ENCODE data around the gene HEMK1.

Gene HEMK1

DNA sequence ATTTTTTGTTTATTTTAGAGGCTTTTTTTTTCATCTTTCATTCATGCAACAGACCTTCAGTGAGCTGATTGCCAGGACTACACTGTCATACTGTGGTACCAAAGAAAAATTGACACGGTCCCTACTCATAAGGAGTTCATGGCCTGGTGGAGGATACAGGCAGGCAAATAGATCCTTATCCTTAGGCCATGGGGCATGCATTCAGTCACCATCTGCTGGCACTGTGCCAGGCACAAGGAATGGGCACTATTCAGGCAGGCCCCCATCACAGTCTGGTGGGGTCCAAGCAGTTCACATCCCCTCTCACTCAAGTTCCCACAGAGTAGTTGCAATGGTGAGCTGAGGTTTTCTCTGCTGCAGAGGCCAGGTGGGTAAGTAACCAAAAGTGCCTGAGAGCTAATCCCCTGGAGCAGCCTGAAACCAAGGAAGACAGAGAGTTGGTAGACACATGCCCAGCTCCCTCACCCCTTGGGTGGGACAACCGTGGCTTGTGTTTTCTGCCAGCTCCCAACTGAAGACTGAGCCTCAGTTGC is 25.0 kb downstream of the HEMK1 start:
- in situ Hi-C loops (cut with MboI; ENCODE audit: low sequenced_read_pairs): no loop called here

DNA sequence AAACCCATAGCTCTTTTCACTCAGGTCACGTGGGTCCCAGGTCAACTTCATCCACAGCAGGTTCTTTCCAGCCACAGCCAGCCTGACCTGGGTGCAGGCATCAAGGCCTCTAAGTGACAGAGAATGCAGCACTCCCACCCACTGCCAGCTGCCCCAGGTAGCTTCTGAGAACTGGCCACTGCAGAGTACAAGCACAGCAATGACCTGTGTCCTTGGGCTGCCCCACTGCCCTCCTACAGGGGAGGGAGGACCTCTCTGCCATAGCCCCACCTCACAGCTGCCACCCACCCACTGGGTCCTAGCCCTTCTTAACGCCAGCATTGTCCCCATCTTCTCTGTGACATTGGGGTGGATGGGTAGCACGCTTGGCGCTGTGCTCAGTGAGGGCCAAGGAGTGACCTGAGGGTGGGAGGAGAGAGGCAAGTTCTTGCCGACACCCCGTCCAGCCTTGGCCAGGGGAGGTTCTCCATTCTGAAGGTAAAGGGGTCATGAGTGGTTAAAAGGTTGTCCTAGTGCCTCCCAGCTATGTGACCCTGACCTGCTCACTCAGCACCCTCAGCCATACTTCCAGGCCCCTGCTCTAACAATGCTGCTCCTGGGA is 29.9 kb downstream of the HEMK1 start:
- in situ Hi-C loops (cut with MboI; ENCODE audit: low sequenced_read_pairs): no loop called here

DNA sequence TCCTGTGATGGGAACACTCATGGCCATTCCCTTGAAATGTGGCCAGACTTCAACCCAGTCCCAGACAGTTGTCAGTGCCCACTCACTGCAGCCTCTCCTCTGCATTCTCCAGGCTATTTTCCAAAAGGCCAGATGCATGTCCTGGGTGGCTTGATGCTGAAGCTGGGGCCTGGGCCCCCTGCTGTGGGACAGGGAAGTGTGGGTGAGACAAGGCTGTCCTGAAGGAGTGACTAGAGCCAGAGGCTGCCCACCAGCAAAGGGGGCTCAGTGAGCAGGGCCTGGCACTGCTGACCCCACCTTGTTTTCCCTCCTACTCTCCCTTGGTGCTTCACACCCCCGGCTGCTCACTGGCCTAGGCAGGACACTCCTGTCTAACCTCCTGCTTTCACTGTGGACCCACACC is 30.4 kb downstream of the HEMK1 start:
- in situ Hi-C loops (cut with MboI; ENCODE audit: low sequenced_read_pairs): loop anchor here (25.0 kb wide), 1 partner anchor 763 kb away; no protein-coding TSS in a partner anchor

DNA sequence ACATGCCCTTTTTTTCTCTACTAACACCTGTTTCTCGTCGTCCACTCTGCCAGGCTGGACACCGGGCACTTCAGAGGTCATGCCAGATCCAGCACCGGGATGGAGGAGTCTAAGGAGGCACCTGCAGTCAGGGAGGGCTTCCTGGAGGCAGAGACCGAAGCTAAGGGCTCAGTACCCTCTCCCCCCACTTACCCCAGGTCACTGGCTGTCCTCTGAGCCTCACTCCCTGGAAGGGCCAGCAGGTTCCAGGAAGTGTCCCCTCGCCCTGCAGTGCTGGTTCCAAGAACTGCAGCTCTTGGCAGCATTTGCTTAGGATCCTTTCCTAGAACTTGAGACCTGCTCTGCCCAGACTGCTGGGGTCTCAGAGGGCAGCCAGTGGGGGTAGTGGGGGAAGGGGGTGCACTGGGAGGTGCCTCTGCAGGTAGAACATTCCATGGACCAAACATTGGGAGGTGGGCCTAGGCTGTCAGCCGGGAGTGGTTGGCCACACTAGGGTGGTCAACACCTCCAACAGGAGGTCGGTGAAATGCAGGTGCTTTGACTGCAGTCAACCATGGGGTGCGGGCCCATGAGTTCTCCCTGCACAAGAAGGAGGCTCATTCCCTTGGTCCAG is 30.9 kb downstream of the HEMK1 start:
- in situ Hi-C loops (cut with MboI; ENCODE audit: low sequenced_read_pairs): loop anchor here (25.0 kb wide), 1 partner anchor 762 kb away; no protein-coding TSS in a partner anchor

DNA sequence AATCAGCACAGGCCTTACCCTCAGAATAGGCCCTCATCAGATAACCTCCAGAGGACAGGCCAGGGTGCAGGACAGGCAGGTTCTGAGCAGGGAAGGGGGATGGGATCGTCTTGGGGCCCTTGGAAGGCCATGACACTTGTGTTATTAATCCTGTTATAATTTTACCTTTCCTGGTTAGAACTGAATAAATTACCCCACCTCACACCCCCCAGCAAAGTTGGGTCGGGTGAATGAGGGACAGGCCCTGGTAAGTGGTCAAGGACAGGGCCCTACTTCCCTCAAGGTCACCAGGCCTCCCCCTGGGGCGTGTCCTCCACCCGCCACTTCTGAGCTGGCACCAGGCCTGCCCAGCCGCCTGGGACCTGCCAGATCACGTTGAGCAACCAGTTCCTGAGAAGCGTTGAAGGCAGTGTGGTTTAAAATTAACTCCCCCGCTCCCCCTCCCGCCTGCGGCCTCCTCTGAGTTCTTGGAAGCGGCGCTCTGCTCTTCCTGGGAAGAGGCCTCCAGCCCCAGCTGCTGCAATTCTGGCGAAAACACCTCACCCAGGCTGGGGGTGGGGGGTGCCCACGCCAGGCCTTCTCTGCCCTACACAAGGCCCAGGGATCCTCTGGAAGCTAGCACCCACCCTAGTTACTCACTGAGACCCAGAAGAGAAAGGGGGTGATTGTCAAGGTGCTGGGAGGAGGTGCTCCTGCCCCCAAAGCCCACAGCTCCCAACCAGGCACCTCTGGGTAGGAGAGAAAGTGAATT is 31.7 kb downstream of the HEMK1 start:
- in situ Hi-C loops (cut with MboI; ENCODE audit: low sequenced_read_pairs): loop anchor here (25.0 kb wide), 1 partner anchor 761 kb away; no protein-coding TSS in a partner anchor

DNA sequence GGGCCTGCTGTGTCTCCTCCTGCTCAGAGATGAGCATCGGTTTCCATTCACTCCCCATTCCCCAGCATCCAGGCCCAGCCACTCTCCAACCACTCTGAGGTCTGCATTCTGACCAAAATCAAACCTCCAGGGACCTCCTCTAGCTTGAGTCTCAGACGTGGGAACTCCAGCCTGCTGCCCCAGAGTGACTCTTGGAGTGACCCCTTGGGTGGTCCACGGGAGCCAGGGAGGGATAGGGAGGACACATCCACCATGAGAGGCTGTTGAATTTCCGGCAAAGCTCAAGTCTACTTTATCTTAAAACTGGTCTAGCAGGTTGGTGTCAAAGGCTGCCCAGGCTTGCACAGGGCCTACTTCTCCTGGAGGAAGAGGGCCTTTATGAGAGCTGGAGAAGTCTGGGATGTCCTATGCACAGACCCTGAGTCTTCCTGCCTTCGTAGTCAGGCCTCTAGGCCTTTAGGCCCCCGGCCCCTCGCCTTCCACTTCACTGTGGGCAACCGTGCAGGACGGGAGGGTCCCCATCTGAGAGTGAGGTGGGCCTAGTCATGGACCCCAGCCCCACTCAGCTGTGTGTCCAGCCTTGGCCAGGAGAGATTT is 33.4 kb downstream of the HEMK1 start:
- in situ Hi-C loops (cut with MboI; ENCODE audit: low sequenced_read_pairs): loop anchor here (25.0 kb wide), 1 partner anchor 760 kb away; no protein-coding TSS in a partner anchor

DNA sequence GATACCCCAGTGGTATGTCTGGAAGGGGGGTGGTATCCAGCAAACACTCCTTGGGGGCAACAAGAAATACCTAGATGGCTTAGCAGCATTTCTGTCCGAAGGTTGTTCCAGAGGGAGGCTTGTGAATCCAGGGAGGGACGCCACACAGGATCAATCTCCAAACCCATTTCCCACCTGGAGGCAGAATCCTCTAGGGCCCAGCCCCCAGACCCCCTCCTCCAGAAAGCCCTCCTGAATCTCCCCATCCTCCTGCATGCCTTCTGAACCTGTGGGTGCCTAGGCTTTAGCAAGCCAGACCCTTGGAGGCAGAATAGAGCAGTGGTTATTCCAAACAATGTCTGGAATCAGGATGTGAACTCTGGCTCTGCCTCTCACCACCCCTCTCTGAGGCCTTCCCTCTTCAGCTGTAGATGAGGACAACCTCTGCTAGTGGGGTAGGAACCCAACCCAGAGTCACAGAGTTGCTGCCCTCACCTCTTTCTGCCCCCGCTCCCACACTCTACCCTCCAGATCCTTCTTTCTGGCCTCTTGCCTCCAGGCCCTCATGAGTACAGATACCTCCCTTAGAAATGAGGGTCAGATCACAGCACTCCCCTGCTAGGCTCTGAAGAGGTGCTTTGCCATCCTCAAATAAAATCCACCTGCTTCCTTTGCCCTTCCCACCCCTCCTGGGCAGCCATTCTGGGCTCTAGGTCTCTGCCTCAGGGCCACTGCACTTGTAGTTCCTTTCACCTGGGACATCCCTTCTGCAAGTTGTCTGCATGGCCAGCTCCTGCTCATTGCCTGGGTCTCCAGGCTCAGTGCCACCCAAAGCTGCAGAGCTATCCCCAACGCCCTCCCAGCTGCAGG is 34.2 kb downstream of the HEMK1 start:
- in situ Hi-C loops (cut with MboI; ENCODE audit: low sequenced_read_pairs): loop anchor here (25.0 kb wide), 1 partner anchor 759 kb away; no protein-coding TSS in a partner anchor

DNA sequence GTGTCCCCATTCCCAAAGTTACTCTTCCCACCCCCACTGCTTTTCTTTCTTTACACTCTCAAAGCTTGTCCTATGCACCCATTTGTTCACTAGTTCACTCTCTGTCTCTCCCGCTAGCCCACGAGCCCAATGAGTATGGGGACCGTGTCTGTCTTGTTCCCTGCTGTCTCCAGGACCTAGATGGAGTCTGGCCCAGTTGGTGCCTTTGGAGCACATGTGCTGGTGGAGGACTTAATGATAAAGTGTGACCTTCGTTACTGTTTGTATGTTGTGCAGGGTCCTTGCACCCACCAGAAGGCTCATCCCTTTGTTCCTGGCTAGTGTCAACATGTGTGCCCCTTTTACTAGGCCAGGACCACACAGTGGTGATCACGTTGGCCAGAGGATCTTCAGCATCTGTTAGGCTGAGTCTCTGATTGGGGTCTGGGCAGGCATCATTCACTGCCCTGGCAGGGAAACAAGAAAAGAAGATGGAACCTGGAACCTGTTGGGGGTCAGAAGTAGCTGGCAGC is 34.8 kb downstream of the HEMK1 start:
- in situ Hi-C loops (cut with MboI; ENCODE audit: low sequenced_read_pairs): loop anchor here (25.0 kb wide), 1 partner anchor 758 kb away; no protein-coding TSS in a partner anchor

DNA sequence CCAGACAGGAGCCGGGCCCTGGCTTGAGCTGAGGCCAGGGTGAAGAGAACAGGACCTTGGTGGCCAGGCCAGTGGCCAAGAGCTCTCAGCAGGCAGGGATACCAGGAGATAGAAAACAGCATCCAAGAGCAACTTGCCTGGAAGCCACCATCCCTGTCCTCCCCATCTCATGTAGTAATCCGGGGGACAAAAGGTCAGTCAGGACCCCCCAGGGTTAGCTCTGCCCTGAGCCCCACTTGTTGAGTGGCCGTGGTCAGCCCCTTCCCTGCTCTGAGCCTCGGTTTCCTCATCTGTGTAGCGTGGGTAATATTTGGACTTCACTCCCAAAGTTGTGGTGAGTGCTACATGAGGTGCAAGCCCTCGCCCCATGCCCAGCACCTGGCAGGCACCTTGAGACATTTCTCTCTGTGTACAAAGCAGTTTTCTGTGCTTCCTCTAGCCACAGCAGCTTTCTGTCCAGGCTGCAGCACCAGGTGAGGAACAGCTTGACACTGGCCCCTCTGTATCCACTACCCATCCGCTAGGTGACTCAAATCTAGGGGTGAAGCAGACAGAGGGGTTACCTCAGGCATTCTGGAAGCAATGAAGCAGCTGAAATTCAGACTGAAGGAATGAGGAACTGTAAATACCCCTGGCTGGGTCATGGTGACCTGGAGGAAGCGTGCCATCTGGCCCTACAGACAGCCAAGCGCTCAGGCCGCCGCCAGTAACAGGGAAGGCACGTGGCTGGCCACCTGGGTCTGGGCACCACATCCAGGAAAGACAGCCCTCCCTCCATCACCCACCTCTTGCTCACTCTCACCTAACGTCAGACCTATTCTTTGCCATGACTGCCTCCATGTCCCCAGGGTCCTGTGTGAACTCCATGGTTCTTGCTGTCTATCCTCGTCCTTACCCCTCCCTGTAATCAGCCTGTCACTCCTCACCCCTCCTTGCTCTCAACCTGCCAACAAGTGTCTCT is 35.6 kb downstream of the HEMK1 start:
- in situ Hi-C loops (cut with MboI; ENCODE audit: low sequenced_read_pairs): loop anchor here (25.0 kb wide), 1 partner anchor 757 kb away; no protein-coding TSS in a partner anchor

DNA sequence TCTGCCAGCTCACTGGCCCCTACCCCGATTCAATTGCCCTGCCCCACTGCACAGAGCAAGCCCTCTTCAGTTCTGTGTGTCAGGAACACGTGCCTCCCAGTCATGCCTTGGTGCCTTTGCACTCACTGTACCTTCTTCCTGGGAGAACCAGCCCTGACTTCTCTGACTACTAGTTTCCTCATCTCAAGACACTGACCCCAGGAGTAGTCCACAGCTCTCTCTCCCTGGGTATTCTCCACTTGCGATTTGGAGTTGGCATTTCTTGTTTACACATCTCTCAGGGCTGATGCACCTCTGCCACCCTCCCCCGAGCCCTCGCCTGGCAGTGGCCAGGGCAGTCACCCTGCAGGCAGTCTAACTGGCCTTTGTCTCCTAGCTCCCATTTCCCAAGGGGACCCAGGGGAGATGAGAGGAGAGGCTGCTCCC is 36.6 kb downstream of the HEMK1 start:
- in situ Hi-C loops (cut with MboI; ENCODE audit: low sequenced_read_pairs): loop anchor here (25.0 kb wide), 1 partner anchor 756 kb away; no protein-coding TSS in a partner anchor

DNA sequence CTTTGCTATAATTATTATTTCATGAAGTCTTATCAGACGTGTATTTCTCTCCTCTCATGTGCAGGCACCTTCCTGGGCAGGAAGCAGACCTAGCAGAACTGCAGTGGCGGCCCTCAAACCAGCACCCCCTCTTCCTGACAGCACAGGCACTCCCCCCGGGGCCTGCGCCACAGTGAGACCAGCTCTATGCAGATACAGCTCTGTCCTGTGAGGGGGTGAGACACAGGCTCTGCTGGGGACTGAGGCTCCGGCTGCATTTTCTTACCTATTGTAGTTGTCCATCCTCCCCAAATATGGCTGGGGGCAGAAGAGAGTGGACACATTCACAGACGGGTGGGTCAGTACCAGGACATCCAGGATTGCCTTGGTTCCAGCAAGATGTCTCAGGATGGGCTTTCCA is 37.3 kb downstream of the HEMK1 start:
- in situ Hi-C loops (cut with MboI; ENCODE audit: low sequenced_read_pairs): loop anchor here (25.0 kb wide), 1 partner anchor 756 kb away; no protein-coding TSS in a partner anchor

DNA sequence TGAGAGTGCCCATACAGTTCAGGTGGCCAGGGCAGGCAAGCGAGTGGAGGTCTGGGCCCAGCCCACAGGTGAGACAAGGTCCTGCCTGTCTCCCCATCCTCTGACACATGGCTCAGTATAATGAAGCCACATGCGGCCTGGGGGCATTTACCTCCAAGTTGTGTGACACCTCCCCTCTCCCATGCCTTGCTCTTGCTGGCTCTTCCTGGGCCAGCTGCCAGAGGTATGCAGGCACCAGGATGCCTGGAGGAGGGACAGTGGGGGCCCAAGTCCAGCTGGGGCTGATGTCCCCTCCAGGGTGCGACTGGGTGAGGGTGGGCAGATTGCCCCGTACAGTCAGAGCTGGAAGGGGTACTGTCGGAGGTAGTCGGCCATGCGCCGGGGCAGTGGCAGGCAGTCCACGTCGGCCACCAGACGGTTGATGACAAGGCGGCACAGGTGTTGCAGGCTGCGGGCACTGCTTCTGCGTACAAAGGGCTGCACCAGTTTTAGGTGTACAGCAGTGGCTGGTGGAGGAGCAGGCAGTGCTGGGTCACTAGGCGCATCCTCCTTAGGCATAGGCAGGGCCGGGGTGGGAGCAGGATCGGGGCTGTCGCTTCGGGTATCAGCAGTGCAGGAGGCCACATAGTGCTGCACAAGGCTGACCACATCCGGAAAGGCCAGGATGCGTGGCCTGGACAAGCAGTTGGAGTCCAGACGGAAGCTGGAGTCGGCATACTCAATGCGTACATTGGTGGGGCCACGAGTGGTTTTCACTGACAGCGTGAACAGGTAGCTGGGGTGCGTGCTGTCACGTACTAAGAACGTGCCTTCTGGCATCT is 38.2 kb downstream of the HEMK1 start:
- in situ Hi-C loops (cut with MboI; ENCODE audit: low sequenced_read_pairs): loop anchor here (25.0 kb wide), 1 partner anchor 755 kb away; no protein-coding TSS in a partner anchor

DNA sequence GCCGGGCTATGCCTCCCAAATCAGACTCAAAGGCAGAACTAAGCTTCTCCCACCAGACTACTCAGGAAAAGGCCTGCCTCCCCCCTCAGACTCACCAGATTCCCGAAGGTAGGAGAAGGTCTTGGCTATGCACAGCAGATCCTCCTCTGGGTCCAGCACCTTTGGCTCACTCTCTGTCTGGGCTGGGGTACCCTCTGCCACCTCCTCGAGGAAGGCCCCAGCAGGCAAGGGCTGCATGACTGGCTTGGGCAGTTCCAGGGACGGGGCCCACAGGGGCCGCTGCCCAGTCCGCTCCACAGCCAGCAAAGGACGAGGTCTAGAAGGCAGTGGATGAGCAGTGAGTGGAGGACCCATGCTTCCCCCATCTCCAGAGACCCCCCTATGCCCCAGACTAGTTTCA is 39.0 kb downstream of the HEMK1 start:
- in situ Hi-C loops (cut with MboI; ENCODE audit: low sequenced_read_pairs): loop anchor here (25.0 kb wide), 1 partner anchor 754 kb away; no protein-coding TSS in a partner anchor

DNA sequence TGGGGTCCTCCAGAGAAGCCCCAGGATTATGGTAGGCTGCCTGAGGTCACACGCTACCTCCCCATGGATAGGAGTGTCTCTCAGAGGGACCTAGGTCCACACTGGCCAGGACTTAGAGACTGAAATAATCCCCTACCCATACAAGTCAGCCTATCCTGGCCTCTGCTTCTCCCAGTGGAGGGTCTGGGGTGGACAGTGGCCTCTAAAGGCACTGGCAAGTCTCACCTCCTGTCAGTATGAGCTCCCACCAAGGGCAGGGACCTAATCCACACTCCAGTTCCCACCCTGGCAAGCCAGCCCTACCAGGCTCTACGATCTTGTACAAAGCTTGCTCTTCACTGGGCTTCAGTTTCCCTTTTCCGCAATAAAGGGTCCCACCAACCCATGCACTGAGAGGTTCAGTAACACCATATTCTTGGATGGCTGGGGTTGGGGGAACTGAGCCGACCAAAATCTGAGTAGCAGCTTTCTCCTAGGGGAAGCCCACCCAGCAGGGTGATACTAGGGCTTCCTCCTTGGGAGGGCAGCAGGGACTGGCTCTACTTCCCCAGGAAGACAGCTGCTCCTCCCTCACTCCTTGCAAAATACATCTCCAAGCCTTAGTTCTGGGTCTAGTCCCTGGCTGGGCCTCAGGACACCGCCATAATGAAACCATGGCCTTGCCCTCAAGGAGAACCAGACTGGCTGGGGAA is 39.9 kb downstream of the HEMK1 start:
- in situ Hi-C loops (cut with MboI; ENCODE audit: low sequenced_read_pairs): loop anchor here (25.0 kb wide), 1 partner anchor 753 kb away; no protein-coding TSS in a partner anchor

DNA sequence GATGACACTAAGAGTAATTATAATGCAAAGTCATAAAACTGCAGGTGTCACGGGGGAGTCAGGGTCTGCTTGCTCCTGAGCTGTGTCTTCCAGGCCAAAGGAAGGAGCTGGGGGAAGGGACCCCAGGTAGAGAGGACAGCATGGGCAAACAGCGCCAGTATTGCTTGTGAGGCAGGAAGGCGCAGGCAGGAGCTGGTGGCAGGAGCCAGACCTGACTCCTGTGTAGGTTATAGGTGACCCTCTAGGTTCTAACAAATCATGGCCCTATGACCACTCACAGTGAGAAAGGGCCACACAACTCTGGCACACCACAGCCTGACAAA is 40.4 kb downstream of the HEMK1 start:
- in situ Hi-C loops (cut with MboI; ENCODE audit: low sequenced_read_pairs): loop anchor here (25.0 kb wide), 1 partner anchor 753 kb away; no protein-coding TSS in a partner anchor

DNA sequence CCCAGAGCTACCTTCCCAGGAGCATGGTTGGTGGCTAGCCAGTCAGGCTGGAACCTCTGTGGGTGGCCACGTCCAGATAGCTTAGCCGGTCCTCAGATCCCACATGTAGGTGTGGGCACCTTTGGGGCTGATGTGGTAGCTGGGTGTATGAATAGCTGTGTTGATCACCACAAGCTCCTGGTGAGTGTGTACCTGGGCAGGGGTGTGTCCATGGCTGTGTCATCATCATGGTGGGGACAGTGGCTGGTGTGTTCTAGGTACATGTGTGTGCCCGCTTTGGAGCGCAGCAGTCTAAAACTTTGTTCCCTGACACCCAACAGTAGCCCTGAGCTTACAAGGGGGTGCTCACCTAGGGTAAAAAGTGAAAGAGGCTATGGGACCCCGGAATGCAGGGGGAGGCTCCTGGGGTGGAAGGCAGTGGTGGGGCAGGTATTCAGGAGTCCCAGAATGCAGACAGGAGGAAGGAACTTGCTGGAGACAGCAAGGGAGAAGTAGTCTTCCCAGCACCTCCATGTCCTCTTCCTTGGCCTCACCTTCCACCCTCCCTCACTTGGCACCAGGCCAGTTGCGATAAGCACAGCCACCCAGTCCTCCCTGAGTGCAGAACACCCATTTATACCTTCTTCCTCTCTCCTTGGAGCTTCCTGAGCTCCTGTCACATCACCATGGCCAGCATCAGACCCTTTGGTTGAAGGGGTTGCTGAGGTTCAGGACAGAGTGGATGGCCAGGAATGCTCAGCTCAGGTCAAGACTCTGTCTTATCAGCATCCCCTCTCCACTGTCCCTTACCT is 41.1 kb downstream of the HEMK1 start:
- in situ Hi-C loops (cut with MboI; ENCODE audit: low sequenced_read_pairs): loop anchor here (25.0 kb wide), 1 partner anchor 752 kb away; no protein-coding TSS in a partner anchor
